CD4-positive, alpha-beta T cell treated with Interleukin-2 at 100 ng/mL for 4 hours (primary cell): ENCODE data around the gene GFAP.

Experiments
- DNase-seq: peaks from one replicate; pipeline ENCODE4 v3.0.0-alpha.2; 2020; ENCODE audit warnings: low spot score

GFAP gene

GRCh38 chr17:44899074-44899782 lies 16.1 kb downstream of the GFAP start, which contains the start of gene EFTUD2:
TSS of gene EFTUD2 (minus strand) at chr17:44899445. CDS start at chr17:44894521, 4,924 bp downstream.
- DNase-seq = peak; percentile 92

GRCh38 chr17:44898768-44899073 lies 16.6 kb downstream of the GFAP start:
- DNase-seq = peak; percentile 23

- DNase-seq = no peak
These were observed 20.7 kb downstream of the GFAP start for GRCh38 chr17:44894642-44895041.

GRCh38 chr17:44892250-44892649 lies 23.1 kb downstream of the GFAP start:
- DNase-seq = no peak

GRCh38 chr17:44889003-44889402 lies 26.3 kb downstream of the GFAP start:
- DNase-seq = no peak

- peak; percentile 12 for DNase-seq
These were observed 27.0 kb downstream of the GFAP start for GRCh38 chr17:44887971-44888954.

GRCh38 chr17:44887016-44887415 lies 28.3 kb downstream of the GFAP start:
- DNase-seq = no peak

- DNase-seq = no peak
These were observed 30.4 kb downstream of the GFAP start for GRCh38 chr17:44884941-44885340.

GRCh38 chr17:44881145-44881544 lies 34.2 kb downstream of the GFAP start:
- DNase-seq = no peak

GRCh38 chr17:44880062-44880461 lies 35.2 kb downstream of the GFAP start:
- DNase-seq = no peak

- no peak for DNase-seq
These were observed 35.9 kb downstream of the GFAP start for GRCh38 chr17:44879376-44879775.

- DNase-seq = peak; percentile 42
These were observed 36.6 kb downstream of the GFAP start for GRCh38 chr17:44878627-44879221.

GRCh38 chr17:44877121-44877520 lies 38.2 kb downstream of the GFAP start:
- DNase-seq = no peak

- DNase-seq = no peak
These were observed 39.5 kb downstream of the GFAP start for GRCh38 chr17:44875761-44876160.

GRCh38 chr17:44872131-44872768 lies 43.0 kb downstream of the GFAP start:
- no peak for DNase-seq

GRCh38 chr17:44871556-44871955 lies 43.7 kb downstream of the GFAP start:
- DNase-seq = no peak

- no peak for DNase-seq
These were observed 47.5 kb downstream of the GFAP start for GRCh38 chr17:44867841-44868240.

GRCh38 chr17:44865931-44866330 lies 49.4 kb downstream of the GFAP start:
- DNase-seq = no peak

GRCh38 chr17:44865231-44865660 lies 50.1 kb downstream of the GFAP start:
- peak; percentile 77 for DNase-seq

- DNase-seq = no peak
These were observed 50.5 kb downstream of the GFAP start for GRCh38 chr17:44864831-44865230.

GRCh38 chr17:44863061-44863918 lies 52.0 kb downstream of the GFAP start:
- DNase-seq = no peak
